Cardiac muscle cell (in vitro differentiated cells and primary cell): ENCODE measurements around the gene TMEM225B. TPM values are rescaled to one million over a fixed set of nuclear protein-coding genes. Genes with fewer than 3 reads are reported as not detected.

ENCODE experiments used
- DNase-seq, 2 donors: peaks; one replicate each; pipeline versions ENCODE4 v3.0.0 to v3.0.0-alpha.2; 2010 to 2017; ENCODE audit warnings: low read depth in 1 of 2, low spot score in 1 of 2
- H3K27ac ChIP-seq: fragments of 200-600 bp; sonication (generic); 2 replicates; pipeline ENCODE4 v1.5.1; 2016
- H3K27me3 ChIP-seq: fragments of 200-600 bp; sonication (generic); 2 replicates; pipeline ENCODE4 v1.6.0; 2016; ENCODE audit warnings: control low read depth
- H3K36me3 ChIP-seq: fragments of 200-600 bp; sonication (generic); 2 replicates; pipeline ENCODE4 v1.5.1; 2016; ENCODE audit warnings: control low read depth
- H3K4me1 ChIP-seq: fragments of 200-600 bp; sonication (generic); 2 replicates; pipeline ENCODE4 v1.8.1; 2017; ENCODE audit warnings: low read depth, mild to moderate bottlenecking, mixed run types
- H3K4me3 ChIP-seq: fragments of 200-600 bp; sonication (generic); 2 replicates; pipeline ENCODE4 v1.5.1; 2016; ENCODE audit warnings: mild to moderate bottlenecking
- H3K9me3 ChIP-seq: fragments of 200-600 bp; sonication (generic); 2 replicates; pipeline ENCODE4 v1.5.1; 2017; ENCODE audit warnings: low read depth, mild to moderate bottlenecking, control low read depth
- CTCF ChIP-seq: IDR thresholded peaks from 2 replicates; pipeline ENCODE4 v1.5.1; 2012; ENCODE audit warnings: low read depth, mild to moderate bottlenecking, low read length
- polyA plus RNA-seq: library from polyadenylated mRNA; unstranded; fragments of >200 nt; fragmentation: Nextera tagmentation; extraction: Ambion mirVana; gene quantifications from 2 replicates; pipeline ENCODE4 v1.2.1, GENCODE V29; 2016
- total RNA-seq: library from RNA; depleted of rRNA; stranded (reverse); fragments of >200 nt; gene quantifications from 2 replicates; pipeline ENCODE4 v1.2.3, GENCODE V29; 2016

The TMEM225B gene
- total and polyA plus RNA-seq, 2 experiments from 2014 or later: 0.17 to 2.3 TPM

GRCh38 chr7:99557196-99557607 is 40.9 kb upstream of the TMEM225B start:
- peaks cover 13% of the 10 kb centered on the region for H3K36me3 ChIP-seq

GRCh38 chr7:99557940-99558305 is 40.1 kb upstream of the TMEM225B start:
- DNase-seq: no peak
- Histone ChIP-seq H3K36me3 (peaks cover 19% of the 10 kb centered on the region), H3K27ac (peak overlapping the region; percentile 98), H3K4me3 (peak overlapping the region; percentile 87), H3K4me1 (peaks cover 10% of the 10 kb centered on the region), H3K27me3 (no peaks in the 10 kb centered on the region), H3K9me3 (no peaks in the 10 kb centered on the region)
- TF ChIP-seq CTCF: no peak

More at GRCh38 chr7:99557196-99557607, 40.9 kb upstream of the TMEM225B start:
- no peak for DNase-seq
- Histone ChIP-seq H3K4me1 (peaks cover 13% of the 10 kb centered on the region), H3K9me3 (no peaks in the 10 kb centered on the region), H3K27me3 (no peaks in the 10 kb centered on the region), H3K4me3 (peak overlapping the region; percentile 87), H3K27ac (no peak overlapping the region)
- no peak for TF ChIP-seq CTCF

GRCh38 chr7:99558306-99559174 is 39.5 kb upstream of the TMEM225B start, which contains the start of gene ZNF655:
Gene ZNF655, plus strand, starts transcription at chr7:99558642. Its CDS starts 1,918 bp downstream, at chr7:99560560.
- no peak for TF ChIP-seq CTCF
- Histone ChIP-seq H3K4me1 (peaks cover 10% of the 10 kb centered on the region), H3K4me3 (peak within 1 kb of the TSS; percentile 87), H3K27ac (peak within 1 kb of the TSS; percentile 98), H3K27me3 (no peaks in the 10 kb centered on the region), H3K36me3 (peaks cover 19% of the 10 kb centered on the region), H3K9me3 (no peaks in the 10 kb centered on the region)
- peak; percentile 87 to 96 for DNase-seq

DNA sequence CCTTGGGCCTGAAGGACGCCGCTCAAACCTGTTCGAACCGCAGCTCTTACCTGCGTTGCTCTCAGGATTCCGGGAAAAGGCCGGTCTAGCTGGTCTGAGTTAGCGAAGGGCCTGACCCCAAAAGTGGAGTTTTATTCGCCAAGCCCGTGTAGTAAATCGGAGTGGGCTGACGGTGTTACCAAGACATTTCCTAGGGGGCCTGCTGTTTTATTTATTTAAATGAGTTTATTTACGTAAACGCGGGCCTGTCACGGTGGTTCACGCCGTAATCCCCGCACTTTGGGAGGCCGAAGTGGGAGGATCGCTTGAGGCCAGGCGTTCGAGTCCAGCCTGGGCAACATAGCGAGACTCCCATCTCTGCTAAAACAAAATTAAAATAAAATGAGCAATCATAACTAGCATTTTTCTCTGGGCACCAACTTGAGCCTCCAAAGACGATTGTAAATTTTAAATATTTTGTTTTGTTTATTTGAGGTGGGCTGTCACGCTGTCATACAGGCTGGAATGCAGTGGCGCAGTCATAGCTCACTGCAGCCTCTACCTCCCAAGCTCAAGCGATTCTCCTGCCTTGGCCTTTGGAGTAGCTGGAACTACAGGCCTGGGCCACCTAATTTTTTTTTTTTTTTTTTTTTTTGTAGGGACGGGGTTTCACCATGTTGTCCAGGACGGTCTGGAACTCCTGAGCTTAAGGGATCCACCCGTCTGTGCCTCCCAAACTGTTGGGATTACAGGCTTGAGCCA is 38.7 kb upstream of the TMEM225B start:
- H3K9me3 ChIP-seq: no peaks in the 10 kb centered on the region
- peaks cover 10% of the 10 kb centered on the region for H3K4me1 ChIP-seq
- TF ChIP-seq CTCF: no peak
- peak overlapping the region; percentile 87 for H3K4me3 ChIP-seq
- peak overlapping the region; percentile 98 for H3K27ac ChIP-seq
- peaks cover 27% of the 10 kb centered on the region for H3K36me3 ChIP-seq
- no peaks in the 10 kb centered on the region for H3K27me3 ChIP-seq
- DNase-seq: no peak

- TF ChIP-seq CTCF: no peak
- Histone ChIP-seq H3K27me3 (no peaks in the 10 kb centered on the region), H3K4me3 (no peak overlapping the region), H3K36me3 (peaks cover 41% of the 10 kb centered on the region), H3K27ac (no peak overlapping the region), H3K9me3 (no peaks in the 10 kb centered on the region), H3K4me1 (peaks cover 10% of the 10 kb centered on the region)
- no peak for DNase-seq
Measured at GRCh38 chr7:99560834-99561736, 37.0 kb upstream of the TMEM225B start.
